Activated CD4-positive, alpha-beta T cell treated with anti-CD3 and anti-CD28 coated beads, Interleukin-2, Interleukin-4, amounts not matched to agents 100 ng/mL and 50 ng/mL, durations not matched to agents 16 hours and 8 hours (primary cell): ENCODE results near the gene VAT1.
A peak's percentile ranks its signal among the peaks of the same experiment; 100 is the strongest.
"Not testable (repeated sequence)": the region's sequence is repeated elsewhere in the genome, so short reads cannot be mapped to it uniquely, and the experiment has no call there.

ENCODE experiments used
- DNase-seq: peaks from one replicate; pipeline ENCODE4 v3.0.0-alpha.2; 2020; ENCODE audit warnings: low spot score

Gene VAT1

DNA sequence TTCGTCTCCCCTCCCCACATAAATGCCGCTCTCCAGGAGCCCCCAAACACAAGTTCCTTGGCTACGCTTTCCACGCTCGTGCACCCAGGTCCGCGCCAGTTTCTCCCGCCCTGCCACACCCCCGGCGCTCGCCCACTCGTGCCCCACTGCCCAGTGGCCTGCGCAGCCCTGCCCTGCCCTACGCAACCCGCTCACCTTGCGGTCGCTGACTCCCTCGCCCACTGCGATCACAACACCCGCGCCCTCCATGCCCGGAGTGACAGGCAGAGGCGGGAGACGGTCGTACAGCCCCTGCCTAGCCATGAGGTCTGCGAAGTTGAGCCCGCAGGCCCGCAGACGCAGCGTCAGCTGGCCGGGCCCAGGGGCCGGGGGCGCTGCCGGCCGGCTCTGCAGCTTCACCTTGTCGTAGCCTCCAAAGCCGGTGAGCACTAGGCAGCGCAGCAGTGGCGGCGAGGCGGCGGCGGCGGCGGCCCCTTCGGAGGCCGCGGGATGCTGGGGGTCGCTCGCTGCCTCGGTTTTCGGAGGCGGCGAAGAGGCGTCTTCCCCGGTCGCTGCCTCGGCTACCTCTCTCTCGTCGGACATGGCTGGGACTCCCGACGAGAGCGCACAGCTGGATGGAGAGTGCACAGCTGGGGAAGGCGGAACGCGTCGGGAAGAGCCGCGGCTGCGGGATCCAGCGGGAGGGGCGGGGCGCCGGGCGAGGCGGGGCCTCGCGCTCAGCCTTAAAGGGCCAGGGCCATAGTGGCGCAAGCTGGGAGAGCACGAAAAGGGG, at the start of gene VAT1:
Gene VAT1 (minus strand): TSS at position 645 of the 772 bp plus-strand sequence. CDS start 63 bp downstream, at position 582.
- DNase-seq, result peak; percentile 56

DNA sequence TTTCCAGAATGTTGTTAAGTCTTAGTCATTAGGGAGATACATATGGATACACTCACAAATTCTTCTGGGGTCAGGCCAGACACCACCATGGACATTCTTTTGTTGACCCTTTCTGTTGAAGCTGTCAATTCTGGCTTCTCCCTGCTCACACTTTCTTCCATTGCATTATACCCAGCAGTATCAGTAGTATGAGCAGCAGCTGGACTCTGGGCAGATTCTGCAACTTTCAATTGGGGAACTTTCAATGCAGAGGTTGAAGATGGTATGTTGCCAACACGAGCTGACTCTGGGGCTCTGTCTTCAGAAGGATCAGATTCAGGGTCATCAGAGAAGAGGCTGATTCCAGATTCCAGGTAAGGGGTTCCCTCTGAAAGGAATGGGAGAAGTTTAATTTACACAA, 48.7 kb upstream of the VAT1 start:
- no peak for DNase-seq

DNA sequence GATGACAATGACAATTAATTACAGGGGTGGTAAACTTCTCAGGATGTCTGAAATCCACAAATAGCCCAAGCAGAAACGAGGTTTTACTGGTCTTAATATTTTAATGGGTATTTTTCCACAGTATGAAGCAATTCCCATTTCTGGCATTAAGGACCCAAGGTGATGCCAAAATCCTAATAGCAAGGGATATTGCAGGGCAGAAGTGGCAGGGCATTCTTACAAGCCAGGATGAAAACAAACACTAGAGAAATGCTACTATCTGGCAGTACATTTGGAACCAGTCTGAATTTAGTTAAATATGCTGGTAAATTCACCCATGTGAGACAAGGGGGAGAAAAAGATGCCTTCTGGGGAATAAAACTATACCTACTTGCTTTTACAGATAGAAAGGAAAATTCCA, 48.1 kb upstream of the VAT1 start:
- no peak for DNase-seq

DNA sequence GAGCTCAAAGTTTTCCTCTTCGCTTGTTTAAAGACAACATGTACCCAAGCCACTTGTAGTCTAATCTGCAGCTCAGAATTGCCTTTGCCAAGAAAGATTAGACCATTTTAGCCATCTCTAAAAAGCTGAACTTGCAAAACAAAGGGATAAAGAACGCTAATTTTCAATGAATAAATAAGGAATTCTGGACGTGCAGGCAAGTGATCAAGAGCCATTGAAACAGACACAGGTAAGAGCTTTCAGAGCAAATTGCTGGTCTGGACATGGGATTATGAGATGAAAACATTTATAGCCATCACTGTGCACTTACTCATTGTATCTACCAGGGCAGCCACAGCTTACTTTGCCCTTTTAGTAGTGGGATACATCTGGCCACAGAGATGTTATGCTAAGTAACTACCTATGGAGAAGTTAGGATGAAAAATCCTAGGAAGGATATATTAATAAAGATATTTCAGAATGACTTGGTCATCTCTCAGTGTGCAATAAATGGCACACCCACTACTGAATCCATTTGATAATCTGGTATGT, 47.2 kb upstream of the VAT1 start:
- DNase-seq, result no peak

DNA sequence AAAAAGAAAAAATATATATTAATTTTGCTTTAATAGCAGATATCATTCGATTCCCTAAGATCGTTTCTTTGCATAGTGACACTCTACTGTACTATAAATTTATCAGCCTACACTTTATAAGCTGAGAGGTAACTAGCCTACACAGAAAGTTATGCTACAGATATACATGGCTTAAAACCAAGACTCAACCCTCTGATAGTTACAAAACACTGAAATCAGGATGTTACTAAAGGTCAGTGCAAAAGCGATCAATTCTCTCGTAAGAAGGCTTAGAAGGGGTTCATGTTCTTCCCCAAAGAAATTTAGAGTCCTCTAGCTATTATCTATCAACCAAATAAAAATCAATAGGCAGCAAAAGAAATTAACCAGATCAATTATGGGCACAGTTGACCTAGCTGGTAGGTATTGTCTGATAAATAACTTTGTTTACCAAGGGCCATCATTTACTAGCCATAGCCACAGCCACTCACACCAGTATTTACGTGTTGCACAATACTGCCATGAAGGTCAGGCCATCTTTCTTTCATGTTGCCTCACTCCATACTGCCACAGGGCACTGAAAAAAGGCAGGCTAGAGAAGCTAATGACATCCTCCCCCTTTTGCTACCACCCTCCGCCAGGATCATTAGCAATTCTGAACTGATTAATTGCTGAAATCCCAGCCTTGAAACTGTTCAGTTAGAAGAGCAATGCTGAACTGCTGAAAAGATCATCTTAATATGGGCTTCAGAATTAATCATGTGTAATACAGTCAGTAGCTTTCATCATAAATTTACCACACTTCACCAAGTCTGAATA, 46.6 kb upstream of the VAT1 start:
- no peak for DNase-seq

DNA sequence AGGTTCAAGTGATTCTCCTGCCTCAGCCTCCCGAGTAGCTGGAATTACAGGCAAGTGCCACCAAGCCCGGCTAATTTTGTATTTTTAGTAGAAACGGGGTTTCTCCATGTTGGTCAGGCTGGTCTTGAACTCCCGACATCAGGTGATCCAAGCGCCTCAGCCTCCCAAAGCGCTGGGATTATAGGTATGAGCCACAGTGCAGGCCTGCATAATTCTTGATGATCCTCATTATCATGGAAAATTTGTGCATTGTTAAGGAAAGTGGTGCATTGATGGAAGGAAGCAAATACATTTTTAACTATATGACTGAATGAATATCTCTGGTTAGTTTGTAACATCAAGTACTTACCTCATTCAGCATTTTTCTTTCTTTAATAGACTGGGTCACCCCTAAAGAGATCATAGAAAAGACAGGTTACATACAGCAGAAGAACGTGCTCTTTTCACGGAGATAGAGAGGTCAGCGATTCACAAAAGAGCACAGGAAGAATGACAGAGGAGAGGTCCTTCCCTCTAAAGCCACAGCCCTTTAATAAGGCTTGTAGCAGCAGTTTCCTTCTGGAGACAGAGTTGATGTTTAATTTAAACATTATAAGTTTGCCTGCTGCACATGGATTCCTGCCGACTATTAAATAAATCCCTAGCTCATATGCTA, 40.9 kb upstream of the VAT1 start:
- DNase-seq, result no peak

DNA sequence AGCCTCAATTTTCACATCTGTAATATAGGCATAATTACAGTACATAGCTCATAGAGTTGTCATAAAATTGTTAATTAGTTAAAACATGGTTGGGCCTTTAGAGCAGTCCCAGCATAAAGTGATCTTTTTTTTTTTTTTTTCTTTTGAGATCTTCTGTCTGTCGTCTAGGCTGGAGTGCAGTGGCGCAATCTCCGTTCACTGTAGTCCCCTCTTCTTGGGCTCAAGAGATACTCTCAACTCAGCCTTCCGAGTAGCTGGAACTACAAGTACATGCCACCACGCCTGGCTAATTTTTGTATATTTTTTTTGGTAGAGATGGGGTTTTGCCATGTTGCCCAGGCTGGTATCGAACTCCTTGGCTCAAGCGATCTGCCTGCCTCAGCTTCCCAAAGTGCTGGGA, 33.9 kb upstream of the VAT1 start:
- DNase-seq, result no peak

DNA sequence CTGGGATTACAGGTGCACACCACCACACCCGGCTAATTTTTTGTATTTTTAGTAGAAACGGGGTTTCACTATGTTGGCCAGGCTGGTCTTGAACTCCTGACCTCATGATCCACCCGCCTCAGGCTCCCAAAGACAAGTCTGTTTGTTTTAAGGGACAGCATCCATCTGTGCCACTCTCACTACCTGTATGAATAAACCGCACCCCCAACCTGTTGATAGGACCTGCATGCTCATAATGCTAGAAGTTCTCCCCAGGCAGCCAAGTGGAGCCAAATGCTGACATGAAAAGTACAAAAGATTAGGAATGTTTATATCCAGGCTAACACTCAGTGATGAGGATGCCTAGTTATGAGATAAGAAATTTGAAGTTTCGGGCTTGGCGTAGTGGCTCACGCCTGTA, 30.8 kb upstream of the VAT1 start:
- not testable (repeated sequence) for DNase-seq

DNA sequence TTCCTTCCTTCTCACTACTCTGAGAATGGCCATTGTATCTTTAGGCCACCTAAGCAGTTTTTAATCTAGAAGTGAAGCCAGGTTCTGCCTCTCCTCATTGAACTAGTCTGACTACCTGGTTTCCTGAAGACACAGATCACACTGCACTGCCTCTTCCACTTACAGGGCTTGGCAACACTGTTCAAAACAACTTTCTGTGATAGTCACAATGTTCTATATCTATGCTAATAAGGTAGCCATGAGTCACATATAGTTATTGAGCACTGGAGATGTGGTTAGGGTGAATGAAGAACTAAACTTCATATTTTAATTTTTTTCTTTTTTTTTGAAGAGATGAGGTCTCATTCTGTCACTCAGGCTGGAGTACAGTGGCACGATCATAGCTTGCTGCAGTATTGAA, 29.8 kb upstream of the VAT1 start:
- DNase-seq, result no peak

DNA sequence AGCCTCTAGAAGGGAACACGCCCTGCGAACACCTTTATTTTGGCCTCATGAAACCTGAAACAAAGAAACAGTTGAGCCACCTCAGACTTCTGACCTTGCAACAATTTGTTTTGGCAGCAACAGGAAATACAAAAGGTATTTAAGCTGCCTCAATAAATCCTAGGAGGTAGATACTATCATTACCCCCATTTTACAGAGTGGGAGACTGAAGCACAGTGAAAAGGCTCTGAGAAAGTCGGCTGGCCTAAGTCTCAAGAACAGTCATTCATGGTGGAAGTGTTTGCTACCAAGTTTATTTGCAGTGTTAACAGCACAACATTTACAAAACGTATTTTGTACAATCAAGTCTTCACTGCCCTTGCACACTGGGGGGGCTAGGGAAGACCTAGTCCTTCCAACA, 21.8 kb upstream of the VAT1 start:
- no peak for DNase-seq

DNA sequence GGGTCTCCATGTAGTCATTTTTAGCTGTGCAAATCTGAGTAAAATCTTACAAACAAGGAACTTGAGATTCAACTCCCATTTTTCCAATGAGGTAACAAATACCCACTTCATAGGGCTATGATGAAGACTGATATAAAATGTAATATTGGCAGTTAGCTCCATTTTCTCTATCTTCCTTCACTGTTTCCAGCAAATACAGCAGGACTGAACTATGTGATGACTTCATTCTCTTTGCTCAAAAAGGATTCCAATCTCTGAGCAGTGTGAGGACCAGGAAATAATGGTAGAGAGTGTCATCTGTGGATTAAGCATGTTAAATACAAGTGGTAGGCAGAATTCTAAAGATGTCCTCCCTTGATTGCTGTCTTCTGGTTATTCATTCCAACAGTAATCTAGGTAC, 21.1 kb upstream of the VAT1 start:
- DNase-seq, result no peak

DNA sequence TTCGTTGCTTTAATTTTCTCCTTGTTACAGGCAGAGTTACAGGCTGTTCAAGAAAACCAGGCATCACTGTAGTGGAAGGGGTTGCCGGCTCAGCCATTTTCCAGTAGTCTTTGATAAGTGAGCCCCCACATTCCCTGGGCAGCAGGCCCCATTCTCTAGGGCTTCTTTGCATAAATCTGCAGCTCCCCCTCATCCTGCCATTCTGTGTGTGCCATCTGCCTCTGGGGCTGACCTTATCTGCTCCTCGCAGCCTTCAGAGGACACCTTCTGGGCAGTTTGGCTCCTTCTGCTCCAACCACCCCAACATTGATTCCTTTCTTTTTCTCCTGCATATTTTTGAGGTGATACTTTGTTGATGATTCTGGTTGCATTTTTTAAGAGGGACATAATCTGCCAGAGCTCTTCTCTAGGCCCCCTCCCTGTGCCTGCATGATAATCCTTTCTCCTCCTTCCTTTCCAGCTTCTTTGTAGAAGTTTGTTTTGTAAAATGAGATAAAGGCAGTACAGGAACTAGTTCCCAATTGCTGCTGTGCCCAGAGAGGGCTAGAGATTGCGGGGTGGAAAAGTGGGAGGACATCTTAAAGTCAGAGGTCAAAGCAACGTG, 19.9 kb upstream of the VAT1 start:
- no peak for DNase-seq

DNA sequence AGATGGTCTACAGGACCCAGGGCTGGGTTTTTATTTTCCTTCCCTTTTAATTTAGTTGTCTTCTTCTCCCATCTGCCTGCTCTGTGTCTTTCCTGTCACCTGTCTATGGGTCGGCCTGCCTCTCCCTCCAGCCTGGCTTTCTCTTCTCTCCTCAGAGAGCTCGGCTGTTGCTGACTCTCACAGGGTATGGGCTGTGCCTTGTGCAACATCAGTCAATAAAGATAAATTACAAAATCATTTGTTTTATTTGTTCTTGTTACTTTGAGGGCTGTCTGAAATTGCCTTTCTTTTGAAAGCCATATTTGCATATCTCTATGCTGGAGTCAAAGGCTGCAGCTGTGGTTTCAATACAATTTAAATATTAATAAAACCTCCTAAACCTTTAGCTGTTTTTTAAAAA, 18.5 kb upstream of the VAT1 start:
- DNase-seq, result no peak

DNA sequence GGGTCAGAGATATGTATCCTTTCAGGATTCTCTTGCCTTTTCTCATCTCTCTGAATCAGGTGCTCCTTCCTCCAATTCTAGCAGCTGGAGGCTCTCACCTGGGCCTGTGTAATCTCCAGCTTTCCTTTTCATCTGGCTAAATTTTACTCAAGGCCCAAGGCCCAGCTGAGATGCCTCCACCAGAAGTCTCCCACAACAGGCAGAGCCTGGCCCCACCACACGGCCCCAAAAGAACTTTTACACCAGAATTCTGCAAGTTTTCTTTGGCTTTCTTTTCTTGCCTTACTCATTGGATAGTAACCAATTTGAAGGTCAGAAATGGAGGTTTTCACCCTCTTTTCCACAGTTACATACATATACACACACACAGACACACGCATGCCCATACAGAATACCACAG, 17.5 kb upstream of the VAT1 start:
- no peak for DNase-seq

DNA sequence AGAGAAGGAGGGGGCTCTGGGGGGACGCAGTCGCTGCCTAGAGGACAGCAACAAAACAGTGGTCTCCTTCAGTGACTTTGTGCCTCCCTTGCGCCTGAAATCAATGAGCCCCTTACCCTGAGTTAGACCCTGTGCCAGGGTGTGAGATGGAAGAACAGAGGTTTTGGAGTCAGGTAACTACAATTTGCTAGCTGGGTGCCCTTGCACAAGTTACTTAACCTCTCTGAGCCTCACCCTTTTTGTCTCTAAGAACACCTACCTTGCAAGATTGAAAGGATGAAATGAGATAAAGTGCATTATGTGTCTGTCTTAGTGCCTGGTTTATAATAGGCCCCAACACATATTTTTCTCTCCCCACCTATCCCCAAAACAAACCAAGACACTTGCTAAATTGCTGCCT, 12.7 kb upstream of the VAT1 start:
- no peak for DNase-seq

DNA sequence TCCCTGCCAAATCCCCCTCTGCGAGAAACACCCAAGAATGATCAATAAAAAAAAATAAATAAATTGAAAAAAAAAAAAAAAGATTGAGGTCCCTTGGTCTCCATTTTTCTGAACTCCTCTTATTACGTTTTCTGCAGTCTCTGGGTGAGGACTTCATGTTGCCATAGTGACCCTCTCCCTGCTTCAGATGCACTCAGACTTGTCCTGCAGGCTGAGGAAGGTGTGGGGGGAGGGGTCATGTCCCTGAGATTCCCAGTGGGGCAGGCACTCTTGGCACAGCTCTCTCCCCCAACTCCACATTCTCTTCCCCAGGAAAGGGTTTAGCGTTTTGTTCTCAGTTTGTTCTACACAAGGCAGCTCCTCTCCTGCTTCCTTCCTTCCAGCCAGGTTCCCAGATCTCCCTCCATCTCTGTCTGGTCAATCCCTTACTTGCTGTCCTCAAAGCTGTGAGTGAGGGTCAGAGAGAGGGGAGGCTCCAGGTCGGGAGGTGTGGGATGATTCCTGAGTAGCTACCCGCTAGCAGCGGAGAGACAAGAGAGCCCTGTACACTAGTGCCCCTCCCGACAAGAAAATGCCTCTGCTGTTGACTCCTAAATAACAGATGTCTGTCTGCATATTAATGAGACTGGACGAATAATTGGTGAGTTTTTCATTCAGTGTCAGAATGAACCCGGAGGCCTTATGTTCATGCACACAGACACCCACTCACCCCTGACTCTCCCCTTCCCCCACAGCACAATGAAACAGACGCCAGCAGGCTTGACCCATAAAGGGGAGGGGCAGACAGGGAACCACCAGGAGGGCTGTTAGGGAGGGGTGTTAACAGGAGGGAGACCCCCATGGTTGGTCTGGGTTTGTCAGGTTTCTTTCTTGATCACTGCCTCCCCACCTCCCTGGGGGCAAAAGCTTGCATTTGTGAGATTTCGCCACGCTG, 12.0 kb upstream of the VAT1 start:
- DNase-seq, result no peak

DNA sequence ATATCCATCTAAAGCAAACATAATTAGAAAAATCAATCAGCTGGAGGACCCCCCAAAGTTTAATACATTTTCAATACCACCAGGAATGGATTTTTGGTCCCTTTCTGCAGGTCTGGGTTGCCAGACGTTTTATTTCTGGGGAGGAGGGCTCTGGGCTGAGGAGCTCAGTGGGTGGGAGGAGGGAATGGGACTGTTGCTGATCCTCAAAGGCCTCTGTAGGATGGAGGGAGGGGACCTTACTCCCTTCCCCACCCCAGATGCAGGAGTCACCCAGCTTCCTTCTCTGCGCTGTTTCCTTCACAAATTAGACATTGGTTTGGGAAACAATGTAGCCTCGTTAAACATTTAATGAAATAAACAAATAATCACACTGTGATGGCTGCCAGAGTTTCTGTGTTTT, 9.5 kb upstream of the VAT1 start:
- no peak for DNase-seq

DNA sequence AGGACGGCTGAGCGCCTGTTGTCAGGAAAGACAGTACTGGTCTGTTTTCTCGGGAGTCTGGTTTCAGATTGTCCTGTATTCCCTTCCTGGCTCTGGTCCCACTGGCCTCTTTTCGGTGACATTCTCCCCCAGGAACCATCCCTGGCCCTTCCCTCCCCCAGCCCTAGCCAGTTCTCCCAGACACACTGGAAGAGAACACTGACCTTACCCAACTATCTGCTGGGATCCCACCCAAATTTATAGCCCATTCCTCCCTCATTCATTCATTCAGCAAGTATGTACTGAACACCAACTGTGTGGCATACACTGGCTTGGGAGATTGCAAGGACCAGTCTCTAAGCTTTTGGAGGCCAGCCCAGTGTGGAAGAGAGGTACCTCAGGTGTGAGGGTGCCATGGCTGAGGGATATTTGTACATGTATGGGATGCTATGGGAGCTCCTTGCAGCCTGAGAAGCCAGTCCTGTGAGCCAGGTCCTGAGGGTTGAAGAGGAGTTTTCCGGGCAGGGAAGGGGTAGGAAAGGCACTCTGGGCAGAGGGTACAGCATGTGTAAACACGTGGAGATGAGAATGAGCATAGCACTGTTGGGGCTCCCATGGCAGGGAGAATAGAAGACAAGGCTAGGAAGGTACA, 8.1 kb upstream of the VAT1 start:
- DNase-seq, result no peak

DNA sequence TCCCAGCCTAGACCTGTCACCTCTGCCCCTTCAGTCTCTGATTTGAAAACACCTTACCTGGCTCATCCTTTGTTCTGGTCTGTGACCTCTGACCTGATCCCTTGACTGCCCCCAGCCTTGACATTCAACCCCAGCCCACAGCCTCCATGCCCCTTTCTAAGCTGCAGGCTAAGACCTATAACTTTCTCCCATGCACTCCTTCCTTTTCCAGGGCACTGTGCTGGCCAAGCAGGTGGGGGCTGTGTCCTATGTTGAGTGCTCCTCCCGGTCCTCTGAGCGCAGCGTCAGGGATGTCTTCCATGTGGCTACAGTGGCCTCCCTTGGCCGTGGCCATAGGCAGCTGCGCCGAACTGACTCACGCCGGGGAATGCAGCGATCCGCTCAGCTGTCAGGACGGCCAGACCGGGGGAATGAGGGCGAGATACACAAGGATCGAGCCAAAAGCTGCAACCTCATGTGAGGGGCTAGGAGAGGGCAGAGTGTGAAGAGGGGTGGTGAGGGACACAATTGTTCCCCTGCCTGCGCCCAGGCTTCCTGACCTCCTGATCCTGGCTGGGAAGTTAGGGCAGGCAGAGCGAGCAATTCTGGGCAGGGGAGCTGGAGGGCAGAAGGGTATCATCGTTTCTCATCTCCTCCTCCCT, 6.2 kb upstream of the VAT1 start:
- no peak for DNase-seq
